HG03520 (cell line): ENCODE data around the gene KCNIP1.

ENCODE experiments used
- ATAC-seq: cut with Tn5 transposase; IDR thresholded peaks from one replicate; pipeline ENCODE4 v1.9.1; 2021; ENCODE audit warnings: mild to moderate bottlenecking, moderate library complexity; ENCODE audit not compliant: unreplicated experiment

KCNIP1 gene

DNA sequence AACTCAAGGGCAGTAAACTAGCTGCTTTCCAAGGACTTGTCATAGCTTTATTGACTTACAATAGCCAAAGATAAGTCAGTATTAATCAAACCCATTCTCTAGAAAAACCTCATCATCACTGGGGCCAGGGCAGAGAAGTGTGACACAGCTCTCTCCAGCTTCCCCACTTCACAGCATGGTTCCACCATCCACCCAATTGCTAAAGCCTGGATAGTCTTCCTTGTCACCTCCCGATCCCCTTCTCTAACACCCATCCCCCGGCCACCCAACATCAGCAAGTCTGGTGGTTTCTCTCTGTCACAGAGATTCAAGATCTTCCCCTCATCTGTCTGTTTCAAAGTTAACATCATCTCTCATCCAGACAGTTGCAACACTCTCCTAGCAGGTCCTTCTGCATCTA is 191.1 kb downstream of the KCNIP1 start:
- ATAC-seq, result no peak

DNA sequence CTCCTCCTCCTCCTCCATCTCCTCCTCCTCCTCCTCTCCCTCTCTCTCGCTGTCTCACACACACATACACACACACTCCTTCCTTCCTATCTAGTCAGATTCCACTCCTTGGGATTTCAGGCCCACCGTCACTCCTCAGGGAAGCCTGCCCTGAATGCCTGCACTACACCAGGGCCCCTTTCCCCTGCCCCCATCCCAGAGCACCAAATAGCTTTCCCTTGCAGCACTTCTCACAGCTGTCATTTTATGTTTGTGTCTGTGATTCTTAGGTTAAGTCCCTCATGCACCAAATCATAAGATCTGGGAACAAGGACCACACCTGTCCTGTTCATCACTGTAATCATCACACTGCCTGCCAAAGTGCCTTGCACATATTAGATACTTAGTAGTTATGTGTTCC is 193.2 kb downstream of the KCNIP1 start:
- no peak for ATAC-seq

GRCh38 chr5:170700503-170700902 is 196.7 kb downstream of the KCNIP1 start:
- ATAC-seq, result no peak

DNA sequence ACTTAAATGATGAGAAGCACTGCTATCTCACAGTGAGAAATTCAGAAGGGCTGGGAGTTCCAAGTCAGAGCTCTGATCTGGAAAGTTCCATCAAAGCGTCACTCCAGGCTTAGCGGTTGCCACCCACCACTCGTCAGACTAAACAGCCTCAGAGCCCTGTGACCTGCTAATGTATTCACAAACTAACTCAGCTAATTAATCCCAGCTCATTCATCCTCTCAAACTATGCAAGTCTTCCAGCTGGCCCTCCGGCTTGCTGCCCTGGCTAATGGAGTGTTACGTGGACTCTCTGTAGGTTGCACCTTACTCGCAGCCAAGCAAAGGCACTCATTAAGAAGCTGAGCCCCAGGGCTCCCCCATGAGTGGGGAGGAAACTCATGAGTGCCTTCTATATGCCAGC is 197.5 kb downstream of the KCNIP1 start:
- no peak for ATAC-seq

- no peak for ATAC-seq
Observed at GRCh38 chr5:170704417-170705192, 200.8 kb downstream of the KCNIP1 start.

DNA sequence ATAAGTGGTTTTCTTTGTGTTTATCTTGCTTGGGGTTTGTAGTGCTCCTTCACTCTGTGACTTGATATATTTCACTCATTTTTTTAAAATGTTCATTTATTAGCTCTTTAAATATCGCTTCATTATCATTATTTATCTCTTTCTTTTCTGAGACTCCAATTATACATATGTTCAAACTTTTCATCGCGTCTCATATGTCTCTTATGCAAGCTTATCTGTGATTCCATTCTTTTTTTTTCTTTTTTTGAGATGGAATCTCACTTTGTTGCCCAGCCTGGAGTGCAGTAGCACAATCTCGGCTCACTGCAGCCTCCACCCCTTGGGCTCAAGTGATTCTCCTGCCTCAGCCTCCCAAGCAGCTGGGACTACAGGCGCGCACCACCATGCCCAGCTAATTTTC is 205.8 kb downstream of the KCNIP1 start:
- no peak for ATAC-seq

DNA sequence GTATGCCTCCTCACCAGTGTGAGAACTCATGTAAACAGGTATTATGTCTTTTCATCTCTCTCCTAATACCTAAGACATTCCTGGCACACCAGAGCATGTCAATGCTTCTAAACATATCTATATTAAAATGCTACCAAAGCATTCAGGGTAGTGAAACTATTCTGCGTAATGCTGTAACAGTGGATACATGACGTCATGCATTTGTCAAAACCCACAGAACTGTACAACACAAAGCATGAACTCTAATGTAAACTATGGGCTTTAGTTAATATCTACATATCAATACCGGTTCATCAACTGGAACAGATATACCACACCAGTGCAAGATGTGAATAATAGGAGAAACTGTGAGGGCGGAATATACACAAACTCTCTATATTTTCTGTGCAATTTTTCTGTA is 207.5 kb downstream of the KCNIP1 start:
- ATAC-seq, result no peak

- ATAC-seq, result no peak
Observed at GRCh38 chr5:170715141-170715540, 211.3 kb downstream of the KCNIP1 start.

DNA sequence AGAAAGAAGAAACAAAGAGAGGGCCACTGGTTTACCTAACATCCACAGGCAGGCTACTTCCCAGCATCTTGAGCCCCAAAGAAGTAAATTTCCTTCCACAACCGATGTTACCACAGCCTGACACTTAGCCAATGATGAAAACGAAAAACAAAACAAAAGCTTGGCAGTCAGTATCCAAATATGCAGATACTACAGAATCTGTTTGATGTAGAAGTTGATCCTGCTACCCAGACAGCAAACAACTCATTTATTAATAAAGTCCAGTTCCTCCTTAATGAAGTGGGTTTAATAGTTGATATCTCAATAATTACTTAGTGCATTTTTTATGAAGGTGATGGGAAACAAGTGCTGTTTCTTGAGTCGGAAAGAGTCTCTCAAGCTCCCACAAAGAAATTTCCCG is 212.6 kb downstream of the KCNIP1 start:
- no peak for ATAC-seq

GRCh38 chr5:170719551-170719950 is 215.7 kb downstream of the KCNIP1 start:
- ATAC-seq, result no peak

DNA sequence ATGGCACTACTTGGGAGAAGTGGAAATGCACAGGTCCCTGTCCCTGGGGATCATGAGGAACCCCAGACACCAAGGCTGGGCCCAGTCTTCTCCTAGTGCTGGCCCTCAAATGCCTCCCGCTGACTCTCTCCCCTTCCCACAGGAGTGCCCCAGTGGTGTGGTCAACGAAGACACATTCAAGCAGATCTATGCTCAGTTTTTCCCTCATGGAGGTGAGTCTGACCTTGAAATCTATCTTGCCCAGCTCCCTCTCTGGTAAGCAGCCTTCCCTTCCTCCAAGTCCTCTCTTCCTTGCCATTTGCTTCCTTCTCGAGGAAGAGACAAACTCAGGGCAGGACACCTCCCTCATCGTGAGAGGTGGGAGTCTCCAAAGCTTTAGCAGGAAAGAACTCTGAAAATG is 216.4 kb downstream of the KCNIP1 start:
- ATAC-seq, result no peak

DNA sequence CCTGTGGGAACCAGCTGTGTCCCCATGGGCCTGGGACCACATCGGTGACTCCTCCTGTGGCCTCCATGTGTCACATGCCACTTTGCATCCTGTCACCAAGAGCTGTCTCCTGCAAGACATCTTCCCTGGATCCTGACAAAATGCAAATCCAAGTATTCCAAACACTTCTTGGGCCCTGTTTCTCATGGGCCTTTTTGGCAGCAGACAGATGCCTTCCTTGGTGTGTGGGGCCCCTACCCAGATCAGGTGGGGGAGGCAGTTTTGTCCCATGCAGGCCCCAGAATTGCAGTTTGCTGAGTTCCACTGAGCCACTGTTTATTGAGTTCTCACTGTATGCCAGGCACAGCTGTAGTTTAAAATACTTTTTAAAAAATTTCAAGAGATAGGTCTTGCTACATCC is 217.2 kb downstream of the KCNIP1 start:
- no peak for ATAC-seq

DNA sequence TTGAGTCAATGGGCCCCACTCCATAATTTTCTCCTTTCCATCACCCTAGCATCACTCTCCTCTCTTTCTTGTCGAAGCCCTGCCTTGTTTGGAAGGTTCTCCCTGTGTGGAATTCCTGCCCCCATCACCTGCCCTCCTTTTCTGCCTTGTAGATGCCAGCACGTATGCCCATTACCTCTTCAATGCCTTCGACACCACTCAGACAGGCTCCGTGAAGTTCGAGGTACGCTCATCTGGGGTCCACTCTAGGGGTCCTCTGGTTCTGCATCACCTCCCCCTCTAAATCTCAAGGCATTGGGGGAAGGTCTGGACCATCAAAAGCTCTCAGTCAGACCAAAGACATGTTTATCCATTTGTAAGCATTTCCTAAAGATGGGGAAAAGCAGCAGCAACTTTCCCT is 217.9 kb downstream of the KCNIP1 start:
- no peak for ATAC-seq

- ATAC-seq, result no peak
Observed at GRCh38 chr5:170722316-170722715, 218.5 kb downstream of the KCNIP1 start.

GRCh38 chr5:170731052-170731451 is 227.2 kb downstream of the KCNIP1 start:
- ATAC-seq, result no peak

DNA sequence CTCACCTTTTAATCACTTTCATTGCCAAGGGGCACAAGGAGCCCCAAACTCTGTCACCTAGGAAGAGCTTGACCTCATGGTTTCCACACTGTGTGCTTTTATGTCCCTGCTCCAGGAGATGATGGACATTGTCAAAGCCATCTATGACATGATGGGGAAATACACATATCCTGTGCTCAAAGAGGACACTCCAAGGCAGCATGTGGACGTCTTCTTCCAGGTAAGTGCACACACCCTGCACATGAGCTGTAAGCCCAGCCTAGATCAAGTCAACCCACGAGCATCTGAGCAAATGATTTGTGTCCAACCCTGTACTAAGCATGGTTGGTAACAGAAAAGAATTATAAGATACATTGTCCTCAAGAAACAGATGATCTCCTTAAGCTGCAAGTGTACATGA is 228.9 kb downstream of the KCNIP1 start:
- ATAC-seq, result no peak

DNA sequence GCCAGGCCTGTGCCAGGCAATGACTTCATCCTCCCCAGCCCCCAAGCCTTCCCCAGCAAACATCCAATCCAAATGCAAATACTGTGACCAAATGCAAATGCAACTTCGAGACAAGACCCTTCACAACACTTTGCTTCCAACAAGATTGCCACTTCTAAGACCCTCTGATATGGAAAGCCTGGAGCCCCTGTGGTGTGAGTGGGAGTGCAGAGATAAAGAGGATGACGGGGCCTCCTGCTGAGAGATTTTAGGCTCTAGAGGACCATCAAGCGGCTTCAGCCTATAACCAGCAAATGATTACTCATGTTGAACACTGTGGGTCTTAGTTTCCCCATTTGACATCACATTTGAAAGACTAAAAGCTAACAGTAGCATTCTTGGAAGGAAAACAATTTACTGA is 233.1 kb downstream of the KCNIP1 start:
- no peak for ATAC-seq

GRCh38 chr5:170737591-170737990 is 233.8 kb downstream of the KCNIP1 start:
- ATAC-seq, result no peak

- ATAC-seq, result no peak
Observed at GRCh38 chr5:170738840-170739239, 235.0 kb downstream of the KCNIP1 start.

- no peak for ATAC-seq
Observed at GRCh38 chr5:170739446-170739845, 235.6 kb downstream of the KCNIP1 start.

GRCh38 chr5:170740551-170741205 is 236.9 kb downstream of the KCNIP1 start:
- ATAC-seq, result no peak

GRCh38 chr5:170741801-170742200 is 238.0 kb downstream of the KCNIP1 start:
- ATAC-seq, result no peak

- ATAC-seq, result no peak
Observed at GRCh38 chr5:170743876-170744212, 240.0 kb downstream of the KCNIP1 start.
